Liver (tissue), 9 donors: ENCODE data around the gene FBXL2. TPM values are rescaled to one million over a fixed set of nuclear protein-coding genes. Genes with fewer than 3 reads are reported as not detected.

ENCODE experiments used
- DNase-seq: peaks from one replicate; pipeline ENCODE4 v3.0.0-alpha.2; 2017; ENCODE audit warnings: low spot score
- H3K27ac ChIP-seq, 2 donors: one replicate each; pipeline ENCODE4 v1.7.0; 2013; ENCODE audit warnings: inconsistent platforms in 2 of 2, low read length in 2 of 2, control low read depth in 1 of 2, low read depth in 1 of 2, mild to moderate bottlenecking in 1 of 2
- H3K27me3 ChIP-seq, 4 donors: one replicate each; pipeline versions ENCODE4 v1.6.1 to v1.7.0; 2013; ENCODE audit warnings: low read length in 3 of 4, inconsistent platforms in 1 of 4, mild to moderate bottlenecking in 1 of 4, moderate library complexity in 1 of 4; ENCODE audit not compliant: control insufficient read depth in 4 of 4, insufficient read depth in 4 of 4
- H3K36me3 ChIP-seq, 4 donors: one replicate each; pipeline versions ENCODE4 v1.6.1 to v1.7.0; 2013; ENCODE audit warnings: low read length in 3 of 4, mild to moderate bottlenecking in 3 of 4, low read depth in 1 of 4, moderate library complexity in 1 of 4; ENCODE audit not compliant: control insufficient read depth in 4 of 4, insufficient read depth in 3 of 4
- H3K4me1 ChIP-seq, 4 donors: one replicate each; pipeline versions ENCODE4 v1.6.1 to v1.7.0; 2013; ENCODE audit warnings: low read length in 3 of 4, mild to moderate bottlenecking in 3 of 4, moderate library complexity in 1 of 4; ENCODE audit not compliant: control insufficient read depth in 4 of 4, insufficient read depth in 4 of 4
- H3K4me3 ChIP-seq, 3 donors: one replicate each; pipeline versions ENCODE4 v1.6.1 to v1.7.0; 2013; ENCODE audit warnings: low read length in 3 of 3, control low read depth in 1 of 3, low read depth in 1 of 3, mild to moderate bottlenecking in 1 of 3
- H3K9ac ChIP-seq, 2 donors: one replicate each; pipeline ENCODE4 v1.7.0; 2013; ENCODE audit warnings: low read length in 2 of 2, mild to moderate bottlenecking in 2 of 2, moderate library complexity in 2 of 2, control low read depth in 1 of 2, low read depth in 1 of 2
- H3K9me3 ChIP-seq, 4 donors: one replicate each; pipeline versions ENCODE4 v1.6.1 to v1.7.0; 2013; ENCODE audit warnings: low read length in 3 of 4; ENCODE audit not compliant: control insufficient read depth in 4 of 4
- ATF3 ChIP-seq: IDR thresholded peaks from 2 replicates; pipeline ENCODE4 v1.6.1; 2016; ENCODE audit warnings: antibody characterized with exemption
- CTCF ChIP-seq: fragments of 150-350 bp; IDR thresholded peaks from 2 replicates; pipeline ENCODE4 v1.5.1; 2017; ENCODE audit warnings: improper control_type of control experiment, low read depth, low read length; ENCODE audit not compliant: missing input control
- EGR1 ChIP-seq, 2 donors: IDR thresholded peaks; 2 replicates each; pipeline ENCODE4 v1.6.1; 2016 to 2018; ENCODE audit warnings: antibody characterized with exemption in 2 of 2, low read depth in 2 of 2
- FOXA1 ChIP-seq: IDR thresholded peaks from 2 replicates; pipeline ENCODE4 v1.6.1; 2016; ENCODE audit warnings: antibody characterized with exemption
- FOXA2 ChIP-seq: IDR thresholded peaks from 2 replicates; pipeline ENCODE4 v1.6.1; 2016; ENCODE audit warnings: antibody characterized with exemption
- GABPA ChIP-seq, 2 donors: IDR thresholded peaks in 1 of 2; conservative IDR thresholded peaks in 1 of 2; 2 replicates each; pipeline ENCODE4 v1.6.1; 2016; ENCODE audit warnings: antibody characterized with exemption in 2 of 2, mild to moderate bottlenecking in 1 of 2, moderate library complexity in 1 of 2
- HNF4A ChIP-seq, 2 donors: conservative IDR thresholded peaks; 2 replicates each; pipeline ENCODE4 v1.6.1; 2016; ENCODE audit warnings: antibody characterized with exemption in 2 of 2, mild to moderate bottlenecking in 2 of 2
- JUND ChIP-seq, 2 donors: IDR thresholded peaks; 2 replicates each; pipeline ENCODE4 v1.6.1; 2016; ENCODE audit warnings: antibody characterized with exemption in 2 of 2
- MAX ChIP-seq: IDR thresholded peaks from 2 replicates; pipeline ENCODE4 v1.6.1; 2016; ENCODE audit warnings: antibody characterized with exemption
- NR2F2 ChIP-seq: IDR thresholded peaks from 2 replicates; pipeline ENCODE4 v1.6.1; 2016; ENCODE audit warnings: antibody characterized with exemption
- RAD21 ChIP-seq, 2 donors: IDR thresholded peaks; 2 replicates each; pipeline ENCODE4 v1.6.1; 2016; ENCODE audit warnings: antibody characterized with exemption in 2 of 2, mild to moderate bottlenecking in 2 of 2
- REST ChIP-seq: IDR thresholded peaks from 2 replicates; pipeline ENCODE4 v1.6.1; 2016; ENCODE audit warnings: antibody characterized with exemption, mild to moderate bottlenecking
- RXRA ChIP-seq, 2 donors: IDR thresholded peaks; 2 replicates each; pipeline ENCODE4 v1.6.1; 2017 to 2018; ENCODE audit warnings: antibody characterized with exemption in 2 of 2, mild to moderate bottlenecking in 1 of 2
- SP1 ChIP-seq: IDR thresholded peaks from 2 replicates; pipeline ENCODE4 v1.6.1; 2018; ENCODE audit warnings: antibody characterized with exemption, mild to moderate bottlenecking
- TAF1 ChIP-seq: conservative IDR thresholded peaks from 2 replicates; pipeline ENCODE4 v1.6.1; 2016; ENCODE audit warnings: antibody characterized with exemption, mild to moderate bottlenecking
- YY1 ChIP-seq: IDR thresholded peaks from 2 replicates; pipeline ENCODE4 v1.6.1; 2016; ENCODE audit warnings: antibody characterized with exemption, mild to moderate bottlenecking
- ZBTB33 ChIP-seq: IDR thresholded peaks from 2 replicates; pipeline ENCODE4 v1.6.1; 2016; ENCODE audit warnings: antibody characterized with exemption
- WGBS: extraction: QIAGEN DNeasy Blood & Tissue Kit; methylation state at CpG from one replicate; pipeline ENCODE4 v1.1.7; 2013; 5-methylcytosine and 5-hydroxymethylcytosine counted together
- polyA plus RNA-seq, 2 donors: library from polyadenylated mRNA; stranded (reverse) in 1 of 2; unstranded in 1 of 2; fragments of 200-250 nt in 1 of 2; fragments of >200 nt in 1 of 2; fragmentation: Nextera tagmentation in 1 of 2; extraction: Ambion mirVana in 1 of 2; gene quantifications; one replicate each; pipeline versions ENCODE4 v1.2.1 to v1.2.3, GENCODE V29; 2013 to 2015
- total RNA-seq, 2 donors: library from RNA; depleted of rRNA; stranded (reverse); fragments of >200 nt; gene quantifications; one replicate each; pipeline ENCODE4 v1.2.3, GENCODE V29; 2014
- donor health status: healthy.
- donor health status: healthy.
- donor health status: healthy.
- donor health status: healthy.
- donor health status: healthy.

The FBXL2 gene
- total and polyA plus RNA-seq, 4 donors: 0.24 to 1.3 (median 0.81) TPM

- no peak overlapping the region for H3K9ac ChIP-seq
- no peak for DNase-seq
- no peak overlapping the region for H3K4me3 ChIP-seq
- H3K27me3 ChIP-seq: no peaks in the 10 kb centered on the region
- TF ChIP-seq MAX: no peak
- TF ChIP-seq RAD21 (IDR thresholded peaks at IDR 0.05): no peak
- TF ChIP-seq FOXA2: no peak
- TF ChIP-seq ATF3: no peak
- TF ChIP-seq GABPA (IDR thresholded peaks at IDR 0.05 in 1 of 2, conservative IDR thresholded peaks at IDR 0.05 in 1 of 2): no peak
- TF ChIP-seq YY1: no peak
- no peak for TF ChIP-seq SP1
- TF ChIP-seq TAF1: no peak
- no peak for TF ChIP-seq HNF4A (conservative IDR thresholded peaks at IDR 0.05)
- no peak for TF ChIP-seq REST
- no peak for TF ChIP-seq NR2F2
- WGBS: 98% methylated on average over 3 of the region's 3 CpGs
- H3K4me1 ChIP-seq: no peaks in the 10 kb centered on the region
- H3K36me3 ChIP-seq: peaks cover 8 to 72% (median 56%) of the 10 kb centered on the region in 4 donors
- H3K9me3 ChIP-seq: no peaks in the 10 kb centered on the region
- H3K27ac ChIP-seq: no peak overlapping the region
Measured at GRCh38 chr3:33402936-33403335, 125.7 kb downstream of the FBXL2 start.

- Histone ChIP-seq H3K27ac (no peak overlapping the region), H3K36me3 (peaks cover 8 to 73% (median 56%) of the 10 kb centered on the region in 4 donors), H3K4me3 (no peak overlapping the region), H3K9me3 (no peaks in the 10 kb centered on the region), H3K27me3 (no peaks in the 10 kb centered on the region), H3K4me1 (no peaks in the 10 kb centered on the region), H3K9ac (no peak overlapping the region)
- DNase-seq: no peak
- WGBS: 98% methylated on average over 6 of the region's 6 CpGs
- TF ChIP-seq MAX (no peak), ATF3 (no peak), HNF4A (conservative IDR thresholded peaks at IDR 0.05) (no peak), NR2F2 (no peak), EGR1 (IDR thresholded peaks at IDR 0.05; ENCODE audit: low read depth in 2 of 2) (no peak), RAD21 (IDR thresholded peaks at IDR 0.05) (no peak), RXRA (IDR thresholded peaks at IDR 0.05) (no peak), ZBTB33 (no peak), SP1 (no peak), FOXA1 (no peak), CTCF (no peak), FOXA2 (no peak), GABPA (IDR thresholded peaks at IDR 0.05 in 1 of 2, conservative IDR thresholded peaks at IDR 0.05 in 1 of 2) (no peak), JUND (IDR thresholded peaks at IDR 0.05) (no peak), YY1 (no peak), REST (no peak)
Measured at GRCh38 chr3:33403756-33404155, 126.5 kb downstream of the FBXL2 start.
